ACC112 (cell line): ENCODE results near the gene DPH5.
"Not testable (repeated sequence)": the region's sequence is repeated elsewhere in the genome, so short reads cannot be mapped to it uniquely, and the experiment has no call there.

Source experiments
- H2AFZ ChIP-seq: fragments of 200-600 bp; sonication (generic); one replicate; pipeline ENCODE4 v1.6.0; 2017; ENCODE audit warnings: antibody characterized with exemption, low read length; ENCODE audit not compliant: unreplicated experiment
- H3K27ac ChIP-seq: fragments of 200-600 bp; sonication (generic); 2 replicates; pipeline ENCODE4 v1.5.1; 2014; ENCODE audit warnings: low read depth, mild to moderate bottlenecking, antibody characterized with exemption, low read length, moderate library complexity
- H3K27me3 ChIP-seq: fragments of 200-600 bp; sonication (generic); 2 replicates; pipeline ENCODE4 v1.6.1; 2014; ENCODE audit warnings: mild to moderate bottlenecking, antibody characterized with exemption, low read length, moderate library complexity, mixed read lengths; ENCODE audit not compliant: insufficient read depth
- H3K36me3 ChIP-seq: fragments of 200-600 bp; sonication (generic); 2 replicates; pipeline ENCODE4 v1.6.1; 2016; ENCODE audit warnings: mild to moderate bottlenecking, antibody characterized with exemption, low read length, moderate library complexity, mixed read lengths; ENCODE audit not compliant: insufficient read depth
- H3K4me1 ChIP-seq: fragments of 200-600 bp; sonication (generic); one replicate; pipeline ENCODE4 v1.6.1; 2016; ENCODE audit warnings: low read length, mixed read lengths; ENCODE audit not compliant: insufficient read depth, unreplicated experiment, control insufficient read depth
- H3K4me3 ChIP-seq: fragments of 200-600 bp; sonication (generic); 2 replicates; pipeline ENCODE4 v1.5.1; 2014; ENCODE audit warnings: mild to moderate bottlenecking, low read depth, low read length
- H3K79me2 ChIP-seq: fragments of 200-600 bp; sonication (generic); one replicate; pipeline ENCODE4 v1.6.0; 2016; ENCODE audit warnings: low read length; ENCODE audit not compliant: control insufficient read depth, unreplicated experiment, insufficient read depth

Gene DPH5

GRCh38 chr1:101032129-101032528, 6.5 kb upstream of the DPH5 start:
- not testable (repeated sequence) for H2AFZ ChIP-seq, H3K27me3 ChIP-seq, H3K27ac ChIP-seq, H3K36me3 ChIP-seq, H3K4me3 ChIP-seq
- peaks cover 48% of the 10 kb centered on the region for H3K79me2 ChIP-seq
- peaks cover 14% of the 10 kb centered on the region for H3K4me1 ChIP-seq

DNA sequence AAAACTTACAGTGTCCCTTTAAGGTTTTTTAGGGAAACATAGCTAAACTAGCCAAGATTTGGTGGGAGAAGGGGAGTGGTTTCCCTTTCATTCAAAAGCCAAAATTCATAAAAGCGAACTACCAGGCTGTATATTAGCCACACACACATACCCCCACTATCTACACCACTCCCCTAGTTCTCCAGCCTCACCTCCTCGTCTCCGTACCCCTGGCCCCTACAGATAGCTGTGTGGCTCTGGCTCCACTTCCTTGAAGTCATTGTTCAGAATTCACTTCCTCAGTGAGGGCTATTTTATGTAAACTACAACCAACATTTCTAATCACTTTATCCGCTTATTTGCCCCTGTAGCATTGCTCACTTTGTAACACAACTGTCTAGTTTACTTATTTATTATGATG, 5.3 kb upstream of the DPH5 start:
- no peak overlapping the region for H3K27ac ChIP-seq
- no peak overlapping the region for H3K4me3 ChIP-seq
- H3K36me3 ChIP-seq: peaks cover 4% of the 10 kb centered on the region; the same call in 1 of the 2 replicates
- no peak overlapping the region for H2AFZ ChIP-seq
- H3K4me1 ChIP-seq: peaks cover 18% of the 10 kb centered on the region
- H3K27me3 ChIP-seq: no peaks in the 10 kb centered on the region
- peaks cover 56% of the 10 kb centered on the region for H3K79me2 ChIP-seq

DNA sequence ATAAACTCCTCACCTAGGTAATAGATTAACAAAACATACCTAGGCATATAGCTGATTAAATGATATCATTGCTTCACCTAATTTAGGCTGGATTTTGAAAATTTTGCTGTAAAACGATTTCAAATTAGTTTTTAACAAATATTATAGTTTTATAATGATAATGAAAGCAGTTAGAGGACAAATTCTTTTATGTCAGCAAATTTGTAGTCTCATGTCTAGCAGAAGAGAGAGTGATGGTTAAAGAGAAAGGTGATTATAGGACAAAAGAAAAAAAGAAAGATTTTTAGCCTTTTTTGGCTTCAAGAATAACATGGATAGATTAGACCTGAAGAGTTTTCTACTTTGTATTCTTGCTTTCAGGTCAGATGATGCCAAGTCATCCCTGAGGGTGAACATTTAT, 3.6 kb upstream of the DPH5 start:
- Histone ChIP-seq H3K27me3 (no peaks in the 10 kb centered on the region), H3K79me2 (peaks cover 65% of the 10 kb centered on the region), H3K4me1 (peaks cover 18% of the 10 kb centered on the region), H3K27ac (no peak overlapping the region), H3K4me3 (no peak overlapping the region), H3K36me3 (peaks cover 4% of the 10 kb centered on the region; the same call in 1 of the 2 replicates), H2AFZ (no peak overlapping the region)

GRCh38 chr1:101028466-101028865, 2.9 kb upstream of the DPH5 start:
- peaks cover 18% of the 10 kb centered on the region for H3K4me1 ChIP-seq
- H3K79me2 ChIP-seq: peaks cover 62% of the 10 kb centered on the region
- no peak overlapping the region for H3K27ac ChIP-seq
- no peaks in the 10 kb centered on the region for H3K27me3 ChIP-seq
- H3K4me3 ChIP-seq: no peak overlapping the region
- peaks cover 4% of the 10 kb centered on the region; the same call in 1 of the 2 replicates for H3K36me3 ChIP-seq
- no peak overlapping the region for H2AFZ ChIP-seq

DNA sequence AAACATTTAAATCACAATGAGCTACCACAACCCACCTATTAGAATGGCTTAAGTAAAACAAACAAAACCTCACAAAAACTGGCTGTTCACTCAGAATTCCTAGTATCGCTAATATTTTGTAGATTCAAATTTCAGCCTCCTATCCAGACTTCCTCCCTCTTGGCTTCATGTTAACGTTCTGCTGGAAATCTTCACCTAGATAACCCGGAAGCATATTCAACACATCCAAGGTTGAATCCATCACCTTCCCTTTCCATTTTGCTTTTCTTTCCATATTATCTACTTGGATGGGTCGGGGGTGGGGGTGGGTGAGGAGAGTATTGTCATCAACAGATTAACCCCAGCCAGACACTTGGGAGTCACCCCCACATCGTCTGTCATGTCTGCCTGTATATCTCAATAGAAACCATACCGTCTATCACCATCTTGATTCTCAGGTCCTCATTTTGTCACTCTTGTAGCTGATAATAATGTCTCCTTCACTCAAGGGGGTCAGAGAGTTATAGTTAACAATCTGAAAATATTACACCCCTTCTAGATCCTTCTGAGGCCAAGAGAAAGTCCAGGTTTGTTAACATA, 1.7 kb upstream of the DPH5 start:
- H3K4me3 ChIP-seq: peak overlapping the region; percentile 87
- H2AFZ ChIP-seq: no peak overlapping the region
- no peaks in the 10 kb centered on the region for H3K27me3 ChIP-seq
- peaks cover 18% of the 10 kb centered on the region for H3K4me1 ChIP-seq
- peaks cover 54% of the 10 kb centered on the region for H3K79me2 ChIP-seq
- H3K36me3 ChIP-seq: no peaks in the 10 kb centered on the region; the same call in 1 of the 2 replicates
- H3K27ac ChIP-seq: no peak overlapping the region

DNA sequence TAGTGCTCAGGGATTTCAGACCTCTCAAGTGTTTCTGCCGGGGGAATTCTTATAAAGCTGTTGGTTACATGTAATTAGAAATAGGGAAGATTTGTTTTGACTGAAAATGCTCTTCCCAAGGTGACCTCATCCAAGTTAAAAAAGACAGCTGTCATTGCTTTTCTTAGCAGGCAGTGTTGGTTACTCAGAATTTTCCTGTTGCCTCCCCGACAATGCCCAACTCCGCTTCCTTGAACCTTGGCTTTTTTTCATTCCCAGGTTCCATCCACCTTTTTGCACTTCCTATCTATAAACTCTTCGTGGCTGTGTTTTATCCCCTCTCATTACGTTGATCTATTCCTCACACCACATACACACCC, 825 bp upstream of the DPH5 start:
- no peaks in the 10 kb centered on the region for H3K27me3 ChIP-seq
- no peaks in the 10 kb centered on the region; the same call in 1 of the 2 replicates for H3K36me3 ChIP-seq
- peaks cover 54% of the 10 kb centered on the region for H3K79me2 ChIP-seq
- H3K27ac ChIP-seq: peak overlapping the region; percentile 56
- H3K4me1 ChIP-seq: peaks cover 22% of the 10 kb centered on the region
- H2AFZ ChIP-seq: peak overlapping the region; percentile 76
- peak overlapping the region; percentile 87 for H3K4me3 ChIP-seq

- Histone ChIP-seq H3K4me3 (peak overlapping the region; percentile 87), H3K79me2 (peaks cover 48% of the 10 kb centered on the region), H2AFZ (peak overlapping the region; percentile 44), H3K27me3 (no peaks in the 10 kb centered on the region), H3K4me1 (peaks cover 22% of the 10 kb centered on the region), H3K36me3 (peaks cover 9% of the 10 kb centered on the region; the same call in 1 of the 2 replicates), H3K27ac (no peak overlapping the region)
These were observed 314 bp downstream of the DPH5 start for GRCh38 chr1:101025283-101025656.

GRCh38 chr1:101022294-101022693, 3.3 kb downstream of the DPH5 start:
- peaks cover 31% of the 10 kb centered on the region for H3K79me2 ChIP-seq
- 0 out of 2 replicates have a peak overlapping the region, but pooled peaks have one; percentile 7 for H3K27ac ChIP-seq
- no peak overlapping the region for H2AFZ ChIP-seq
- peaks cover 12% of the 10 kb centered on the region; the same call in 1 of the 2 replicates for H3K36me3 ChIP-seq
- no peaks in the 10 kb centered on the region for H3K27me3 ChIP-seq
- peaks cover 10% of the 10 kb centered on the region for H3K4me1 ChIP-seq
- H3K4me3 ChIP-seq: no peak overlapping the region

GRCh38 chr1:101017448-101017847, 8.1 kb downstream of the DPH5 start:
- H2AFZ ChIP-seq: no peak overlapping the region
- no peak overlapping the region for H3K4me3 ChIP-seq
- H3K36me3 ChIP-seq: peaks cover 12% of the 10 kb centered on the region; the same call in 1 of the 2 replicates
- no peaks in the 10 kb centered on the region for H3K27me3 ChIP-seq
- H3K79me2 ChIP-seq: no peaks in the 10 kb centered on the region
- no peak overlapping the region for H3K27ac ChIP-seq
- peaks cover 4% of the 10 kb centered on the region for H3K4me1 ChIP-seq

GRCh38 chr1:101013776-101014175, 11.8 kb downstream of the DPH5 start:
- no peak overlapping the region for H3K27ac ChIP-seq
- no peak overlapping the region for H2AFZ ChIP-seq
- H3K4me1 ChIP-seq: no peaks in the 10 kb centered on the region
- H3K27me3 ChIP-seq: no peaks in the 10 kb centered on the region
- no peaks in the 10 kb centered on the region for H3K79me2 ChIP-seq
- H3K4me3 ChIP-seq: no peak overlapping the region
- H3K36me3 ChIP-seq: peaks cover 3% of the 10 kb centered on the region; the same call in 1 of the 2 replicates

DNA sequence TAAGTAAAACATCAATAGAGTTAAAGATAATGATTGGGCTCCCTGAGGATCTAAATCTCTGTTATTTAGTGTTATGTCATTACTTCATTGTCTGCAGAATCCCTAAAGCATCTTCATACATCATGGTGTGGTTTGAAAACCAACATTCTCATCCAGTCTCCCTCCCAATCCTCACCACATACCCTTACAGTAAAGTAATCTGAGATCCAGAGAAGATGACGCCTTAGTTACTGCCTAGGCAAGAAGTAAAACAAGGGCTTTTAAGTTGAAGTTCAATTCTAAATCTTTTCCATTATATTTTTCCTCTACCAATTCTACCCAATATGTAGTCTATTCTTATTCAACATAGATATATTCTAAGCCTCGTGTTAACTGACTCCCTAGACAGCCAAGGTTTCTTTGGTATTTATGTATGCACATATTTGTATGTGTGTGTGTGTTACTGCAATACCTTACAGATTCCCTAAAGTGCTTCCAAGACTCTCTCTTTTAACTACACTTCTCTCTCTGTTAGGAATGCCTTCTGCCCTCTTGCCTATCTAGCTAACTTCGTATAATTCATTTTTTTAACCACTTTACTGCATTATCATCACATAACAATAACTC, 17.3 kb downstream of the DPH5 start:
- H3K36me3 ChIP-seq: no peaks in the 10 kb centered on the region
- H3K27me3 ChIP-seq: no peaks in the 10 kb centered on the region
- H3K4me1 ChIP-seq: peaks cover 22% of the 10 kb centered on the region
- H3K79me2 ChIP-seq: no peaks in the 10 kb centered on the region
- H2AFZ ChIP-seq: no peak overlapping the region
- H3K4me3 ChIP-seq: no peak overlapping the region
- H3K27ac ChIP-seq: no peak overlapping the region
